ENCODE measurements around the gene ATG13.
A peak's percentile ranks its signal among the peaks of the same experiment; 100 is the strongest.

Gene ATG13

DNA sequence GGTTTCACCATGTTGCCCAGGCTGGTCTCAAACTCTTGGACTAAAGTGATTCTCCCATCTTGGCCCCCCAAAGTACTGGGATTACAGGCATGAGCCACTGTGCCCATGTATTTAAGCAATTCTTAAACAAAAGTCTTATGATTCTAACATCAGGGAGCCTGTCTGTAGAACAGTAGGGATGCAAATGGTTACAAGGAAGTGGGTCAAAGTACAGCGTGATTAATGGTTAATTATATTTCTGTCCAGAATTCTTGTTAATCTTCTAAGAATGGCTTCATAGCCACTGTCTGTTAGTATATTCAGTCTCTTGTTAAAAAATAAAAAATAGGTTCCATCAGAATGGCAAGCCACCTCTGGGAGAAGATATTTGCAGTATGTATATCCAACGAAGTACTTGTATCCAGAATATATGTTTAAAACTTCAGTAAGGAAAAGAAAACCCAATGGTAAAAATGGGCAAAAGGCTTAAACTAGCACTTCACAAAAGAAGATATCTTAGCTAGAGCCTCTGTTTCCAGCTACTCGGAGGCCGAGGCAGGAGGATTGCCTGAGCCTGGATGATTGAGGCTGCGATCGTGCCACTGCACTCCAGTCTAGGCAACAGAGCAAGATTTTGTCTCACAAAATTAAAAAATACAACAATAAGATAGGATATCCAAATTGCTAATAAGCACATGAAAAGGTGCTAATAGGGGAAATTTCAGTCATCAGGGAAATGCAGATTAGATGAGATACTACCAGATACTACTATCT lies 22.9 kb downstream of the ATG13 start:
- no peak for TF ChIP-seq Cebpa-rat (IDR thresholded peaks at IDR 0.05)
- Histone ChIP-seq H3K36me3 (peaks cover 87% of the 10 kb centered on the region), H3K27ac (no peak overlapping the region), H3K9me3 (no peaks in the 10 kb centered on the region; the same call in 1 of the 2 replicates), H3K4me1 (no peaks in the 10 kb centered on the region), H3K4me3 (no peak overlapping the region), H3K27me3 (no peaks in the 10 kb centered on the region), H3K9ac (no peak overlapping the region), H4K20me1 (peaks cover 6% of the 10 kb centered on the region; the same call in 1 of the 2 replicates), H3K4me2 (no peak overlapping the region)

DNA sequence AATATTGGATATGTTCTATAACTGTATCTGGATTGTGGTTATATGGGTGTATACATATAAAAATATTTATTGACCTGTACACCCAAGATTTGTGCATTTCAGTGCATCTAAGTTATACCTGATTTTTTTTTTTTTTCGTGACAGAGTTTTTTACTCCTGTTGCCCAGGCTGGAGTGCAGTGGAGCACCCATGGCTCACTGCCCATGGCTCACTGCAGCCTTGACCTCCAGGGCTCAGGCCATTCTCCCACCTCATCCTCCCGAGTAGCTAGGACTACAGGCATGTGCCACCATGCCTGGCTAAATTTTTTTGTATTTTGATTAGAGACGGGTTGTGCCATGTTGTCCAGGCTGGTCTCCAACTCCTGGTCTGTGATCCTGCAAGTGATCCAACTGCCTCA lies 24.3 kb downstream of the ATG13 start:
- Histone ChIP-seq H3K4me1 (no peaks in the 10 kb centered on the region), H3K27me3 (no peaks in the 10 kb centered on the region), H4K20me1 (peaks cover 6% of the 10 kb centered on the region; the same call in 1 of the 2 replicates), H3K4me3 (no peak overlapping the region), H3K36me3 (peaks cover 89% of the 10 kb centered on the region), H3K9me3 (no peaks in the 10 kb centered on the region; the same call in 1 of the 2 replicates), H3K9ac (no peak overlapping the region), H3K27ac (no peak overlapping the region), H3K4me2 (no peak overlapping the region)
- no peak for TF ChIP-seq Cebpa-rat (IDR thresholded peaks at IDR 0.05)

DNA sequence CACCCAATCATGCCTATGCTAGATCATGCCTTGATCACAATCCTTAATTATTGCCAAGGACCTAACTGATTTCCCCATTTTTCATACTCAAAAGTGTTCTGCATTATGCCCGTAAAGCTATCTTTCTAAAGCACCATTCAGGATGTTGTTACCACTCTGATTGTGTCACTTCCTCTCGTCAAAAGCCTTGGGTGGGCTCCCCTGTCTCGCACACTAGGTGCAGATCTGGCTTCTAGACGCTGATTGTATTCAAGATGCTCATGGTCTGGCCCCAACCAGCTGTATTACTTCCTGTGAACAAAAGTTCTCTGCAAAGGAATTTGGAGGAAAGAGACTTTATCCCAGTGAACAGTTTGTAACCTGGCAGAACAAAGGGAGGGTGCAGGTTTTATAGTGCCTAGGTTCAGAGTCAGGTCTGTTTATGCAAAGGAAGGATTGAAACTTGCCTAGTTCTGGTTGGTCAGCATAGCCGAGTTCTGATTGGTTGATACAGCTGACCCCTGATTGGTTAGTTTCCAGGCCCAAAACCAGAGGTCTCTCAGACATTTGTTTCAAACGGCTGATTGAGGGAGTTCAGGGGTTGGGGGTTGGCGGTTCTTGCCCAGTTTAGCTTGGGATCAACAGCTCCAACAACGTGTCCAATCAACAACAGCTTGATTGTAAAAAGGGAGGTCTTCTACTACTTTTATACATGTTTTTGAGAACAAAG lies 25.4 kb downstream of the ATG13 start:
- H3K4me1 ChIP-seq = no peaks in the 10 kb centered on the region
- peaks cover 92% of the 10 kb centered on the region for H3K36me3 ChIP-seq
- H4K20me1 ChIP-seq = peaks cover 6% of the 10 kb centered on the region; the same call in 1 of the 2 replicates
- no peaks in the 10 kb centered on the region for H3K27me3 ChIP-seq
- no peak overlapping the region for H3K4me2 ChIP-seq
- H3K9ac ChIP-seq = no peak overlapping the region
- H3K27ac ChIP-seq = no peak overlapping the region
- no peak for TF ChIP-seq Cebpa-rat (IDR thresholded peaks at IDR 0.05)
- no peaks in the 10 kb centered on the region; the same call in 1 of the 2 replicates for H3K9me3 ChIP-seq
- H3K4me3 ChIP-seq = no peak overlapping the region

DNA sequence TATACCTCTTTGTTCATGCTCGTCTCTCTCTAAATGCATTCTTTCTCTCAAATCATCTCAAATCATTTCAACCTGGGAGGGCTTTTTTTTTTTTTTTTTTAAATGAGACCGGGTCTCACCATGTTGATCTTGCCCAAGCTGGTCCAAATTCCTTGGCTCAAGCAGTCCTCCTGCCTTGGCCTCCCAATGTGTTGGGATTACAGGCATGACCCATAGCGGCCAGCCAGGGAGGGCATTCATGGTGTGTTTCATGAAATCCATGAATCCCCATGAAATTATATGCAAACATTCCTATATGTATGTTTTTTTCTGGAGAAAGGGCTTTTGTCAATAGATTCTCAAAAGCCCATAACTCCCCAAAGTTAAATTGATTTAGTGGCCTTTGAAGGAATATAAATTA lies 26.2 kb downstream of the ATG13 start:
- no peak overlapping the region for H3K4me2 ChIP-seq
- no peak for TF ChIP-seq Cebpa-rat (IDR thresholded peaks at IDR 0.05)
- no peak overlapping the region for H3K27ac ChIP-seq
- peaks cover 6% of the 10 kb centered on the region; the same call in 1 of the 2 replicates for H4K20me1 ChIP-seq
- no peaks in the 10 kb centered on the region for H3K27me3 ChIP-seq
- H3K9ac ChIP-seq = no peak overlapping the region
- no peaks in the 10 kb centered on the region for H3K4me1 ChIP-seq
- H3K36me3 ChIP-seq = peaks cover 92% of the 10 kb centered on the region
- H3K9me3 ChIP-seq = no peaks in the 10 kb centered on the region; the same call in 1 of the 2 replicates
- H3K4me3 ChIP-seq = no peak overlapping the region

DNA sequence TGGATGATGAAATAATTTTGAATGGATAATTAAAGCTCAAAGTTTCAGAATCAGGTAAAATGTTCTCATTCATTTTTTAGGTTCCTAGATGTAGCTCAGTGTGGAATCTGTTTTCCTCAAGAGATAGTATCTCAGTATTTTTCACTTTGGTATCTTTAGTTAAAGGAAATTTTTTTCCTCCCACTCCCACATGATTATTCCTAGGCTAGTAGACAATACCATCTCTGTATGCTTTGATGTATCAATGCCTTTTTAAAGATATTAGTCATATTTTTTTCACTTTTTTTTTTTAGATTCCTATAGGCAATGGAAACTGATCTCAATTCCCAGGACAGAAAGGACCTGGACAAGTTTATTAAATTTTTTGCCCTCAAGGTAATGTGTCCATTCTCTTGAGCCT lies 26.6 kb downstream of the ATG13 start:
- no peak overlapping the region for H3K4me3 ChIP-seq
- no peak for TF ChIP-seq Cebpa-rat (IDR thresholded peaks at IDR 0.05)
- peaks cover 6% of the 10 kb centered on the region; the same call in 1 of the 2 replicates for H4K20me1 ChIP-seq
- H3K9ac ChIP-seq = no peak overlapping the region
- H3K27me3 ChIP-seq = no peaks in the 10 kb centered on the region
- H3K36me3 ChIP-seq = peaks cover 89% of the 10 kb centered on the region
- no peaks in the 10 kb centered on the region; the same call in 1 of the 2 replicates for H3K9me3 ChIP-seq
- H3K27ac ChIP-seq = no peak overlapping the region
- no peaks in the 10 kb centered on the region for H3K4me1 ChIP-seq
- H3K4me2 ChIP-seq = no peak overlapping the region

DNA sequence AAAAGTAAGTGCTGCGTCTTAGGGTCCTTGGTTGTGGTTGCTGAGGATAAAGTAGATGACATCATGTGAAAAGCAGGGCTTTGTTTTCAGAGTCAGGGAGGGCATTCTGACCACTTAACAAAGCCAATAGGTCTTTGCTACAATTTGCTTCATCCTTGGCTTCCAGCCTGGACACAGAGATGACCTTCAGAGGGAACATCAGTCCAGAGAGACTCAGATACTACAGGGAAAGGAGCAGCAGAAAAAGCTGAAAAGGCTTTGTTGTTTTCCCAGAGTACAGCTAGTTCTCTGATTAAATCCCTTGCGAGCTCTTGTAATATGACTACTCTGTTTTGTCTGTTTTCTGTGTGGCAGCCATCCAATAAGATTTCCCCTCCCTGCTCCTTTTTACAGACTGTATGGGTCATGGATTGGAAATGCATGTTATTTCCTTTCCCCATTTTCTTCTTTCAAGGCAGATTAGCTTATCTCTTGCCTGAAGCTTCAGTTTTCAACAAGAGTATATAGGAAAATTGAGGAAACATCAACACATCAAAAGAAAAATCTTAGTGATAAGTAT lies 31.9 kb downstream of the ATG13 start:
- no peak overlapping the region for H3K9ac ChIP-seq
- no peak overlapping the region for H3K4me2 ChIP-seq
- H3K27ac ChIP-seq = no peak overlapping the region

DNA sequence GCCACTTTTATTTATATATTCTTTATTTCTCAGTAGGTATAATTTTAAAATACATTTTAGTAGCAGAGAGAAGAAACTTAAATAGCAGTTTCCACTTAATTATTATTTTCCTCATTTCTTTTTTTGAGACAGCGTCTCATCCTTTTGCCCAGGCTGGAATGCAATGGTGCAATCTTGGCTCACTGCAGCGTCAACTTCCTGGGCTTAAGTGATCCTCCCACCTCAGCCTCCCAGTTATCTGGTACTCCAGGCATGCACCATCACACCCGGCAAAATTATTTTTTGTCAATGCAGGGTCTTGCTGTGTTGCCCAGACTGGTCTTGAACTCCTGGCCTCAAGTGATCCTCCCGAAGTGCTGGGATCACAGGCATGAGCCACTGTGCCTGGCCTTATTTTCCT lies 38.3 kb downstream of the ATG13 start:
- Histone ChIP-seq H3K36me3 (peaks cover 97% of the 10 kb centered on the region), H3K27ac (no peak overlapping the region), H3K9ac (no peak overlapping the region), H3K9me3 (no peaks in the 10 kb centered on the region), H3K4me3 (no peak overlapping the region), H3K27me3 (no peaks in the 10 kb centered on the region), H3K4me2 (no peak overlapping the region), H4K20me1 (no peaks in the 10 kb centered on the region), H3K4me1 (peaks cover 10% of the 10 kb centered on the region; the same call in 1 of the 2 replicates)
- TF ChIP-seq Cebpa-rat (IDR thresholded peaks at IDR 0.05) = no peak

More for the DNA sequence above, 31.9 kb downstream of the ATG13 start:
- TF ChIP-seq Cebpa-rat (IDR thresholded peaks at IDR 0.05) = no peak
- H3K27me3 ChIP-seq = no peaks in the 10 kb centered on the region
- H3K36me3 ChIP-seq = peaks cover 94% of the 10 kb centered on the region
- no peaks in the 10 kb centered on the region for H3K4me1 ChIP-seq
- H3K4me3 ChIP-seq = no peak overlapping the region
- H4K20me1 ChIP-seq = peaks cover 5% of the 10 kb centered on the region; the same call in 1 of the 2 replicates
- H3K9me3 ChIP-seq = no peaks in the 10 kb centered on the region

DNA sequence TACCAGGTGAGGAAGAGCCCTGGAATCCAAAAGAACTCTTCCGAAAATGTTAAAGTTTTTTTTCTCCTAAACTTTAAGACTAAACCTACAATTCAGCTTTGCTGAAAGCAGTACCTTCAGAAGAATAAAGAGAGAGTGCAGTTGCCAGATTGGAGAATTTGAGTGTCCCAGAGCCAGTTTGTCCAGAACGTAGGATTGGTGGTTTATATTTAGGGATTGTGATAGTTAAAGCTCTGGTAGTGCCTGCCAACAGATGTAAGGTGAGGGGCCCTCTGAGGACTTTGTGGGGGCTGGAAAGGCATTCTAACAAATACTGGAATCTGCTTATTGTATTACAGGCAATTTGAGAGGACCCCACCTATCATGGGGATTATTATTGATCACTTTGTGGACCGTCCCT lies 39.8 kb downstream of the ATG13 start:
- Histone ChIP-seq H3K4me2 (no peak overlapping the region), H3K27me3 (no peaks in the 10 kb centered on the region), H3K4me3 (no peak overlapping the region), H3K9ac (no peak overlapping the region), H3K9me3 (no peaks in the 10 kb centered on the region), H3K27ac (no peak overlapping the region), H3K4me1 (peaks cover 10% of the 10 kb centered on the region; the same call in 1 of the 2 replicates), H3K36me3 (peaks cover 97% of the 10 kb centered on the region), H4K20me1 (no peaks in the 10 kb centered on the region)
- no peak for TF ChIP-seq Cebpa-rat (IDR thresholded peaks at IDR 0.05)

DNA sequence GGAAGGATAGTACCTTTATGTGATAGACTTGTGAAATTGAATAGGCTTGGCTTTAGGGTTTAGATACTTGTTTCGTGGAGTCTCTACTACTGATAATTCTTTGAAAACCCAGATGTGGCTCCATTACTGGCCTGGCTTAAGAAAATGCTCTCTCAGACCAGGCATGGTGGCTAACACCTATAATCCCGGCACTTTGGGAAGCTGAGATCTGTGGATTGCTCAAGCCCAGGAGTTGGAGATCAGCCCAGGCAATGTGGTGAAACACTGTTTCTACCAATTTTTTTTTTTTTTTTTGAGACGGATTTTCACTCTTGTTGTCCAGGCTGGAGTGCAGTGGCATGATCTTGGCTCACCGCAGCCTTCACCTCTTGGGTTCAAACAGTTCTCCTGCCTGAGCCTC lies 40.9 kb downstream of the ATG13 start:
- Histone ChIP-seq H4K20me1 (no peaks in the 10 kb centered on the region), H3K27ac (no peak overlapping the region), H3K36me3 (peaks cover 97% of the 10 kb centered on the region), H3K9ac (no peak overlapping the region), H3K4me3 (no peak overlapping the region), H3K9me3 (no peaks in the 10 kb centered on the region), H3K4me2 (no peak overlapping the region), H3K27me3 (no peaks in the 10 kb centered on the region), H3K4me1 (peaks cover 10% of the 10 kb centered on the region; the same call in 1 of the 2 replicates)
- no peak for TF ChIP-seq Cebpa-rat (IDR thresholded peaks at IDR 0.05)

DNA sequence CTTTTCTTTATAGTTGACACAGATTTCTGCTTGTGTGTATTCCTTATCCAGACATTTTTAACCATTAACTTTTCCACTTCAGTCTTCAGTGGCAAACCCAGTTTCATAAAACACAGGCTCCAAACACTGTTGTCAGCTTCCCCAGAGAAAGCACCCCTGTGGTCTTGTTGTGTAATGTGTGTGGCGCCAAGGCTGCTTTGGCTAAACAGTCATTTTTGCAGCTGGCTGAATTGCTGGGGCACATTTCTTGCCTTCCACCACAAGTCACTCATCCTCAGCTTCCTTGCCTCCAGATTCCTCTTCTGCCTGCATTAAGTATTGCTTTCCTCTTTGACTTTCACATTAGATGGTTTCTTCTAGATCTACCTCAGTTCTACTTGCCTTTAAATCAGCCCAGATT lies 42.6 kb downstream of the ATG13 start:
- no peaks in the 10 kb centered on the region for H4K20me1 ChIP-seq
- peaks cover 10% of the 10 kb centered on the region; the same call in 1 of the 2 replicates for H3K4me1 ChIP-seq
- 0 out of 2 replicates have a peak, but pooled peaks have one; percentile 10 for TF ChIP-seq Cebpa-rat (IDR thresholded peaks at IDR 0.05)
- peak overlapping the region; percentile 13; the same call in 1 of the 2 replicates for H3K27ac ChIP-seq
- H3K4me3 ChIP-seq = no peak overlapping the region
- H3K9ac ChIP-seq = no peak overlapping the region
- no peaks in the 10 kb centered on the region for H3K9me3 ChIP-seq
- no peaks in the 10 kb centered on the region for H3K27me3 ChIP-seq
- no peak overlapping the region for H3K4me2 ChIP-seq
- peaks cover 100% of the 10 kb centered on the region for H3K36me3 ChIP-seq
